Naive thymus-derived CD4-positive, alpha-beta T cell (primary cell): ENCODE data around the gene SERPINA3. TPM values are rescaled to one million over a fixed set of nuclear protein-coding genes. Genes with fewer than 3 reads are reported as not detected.
"Not testable (repeated sequence)": the region's sequence is repeated elsewhere in the genome, so short reads cannot be mapped to it uniquely, and the experiment has no call there.

Source experiments
- ATAC-seq: fragments of 150-1000 bp; cut with Tn5 transposase; 2 replicates; pipeline ENCODE4 v1.10.0; 2021; ENCODE audit warnings: mild to moderate bottlenecking, moderate library complexity
- CTCF ChIA-PET: fragments of 350-600 bp; sonication (Branson Sonifier 250); formaldehyde crosslinking; loops from one replicate; lab custom pipeline; 2021; ENCODE audit warnings: antibody characterized with exemption; lab: Charles Lee
- POLR2A ChIA-PET: fragments of 350-600 bp; sonication (Branson Sonifier 250); formaldehyde crosslinking; loops from one replicate; lab custom pipeline; 2021; ENCODE audit warnings: antibody characterized with exemption, inconsistent platforms; lab: Charles Lee
- DNase-seq, 9 donors: peaks; one replicate each; pipeline versions ENCODE4 v3.0.0 to v3.0.0-alpha.2; 2020 to 2022; ENCODE audit warnings: mixed read lengths in 1 of 9
- H3K27ac ChIP-seq: one replicate; pipeline ENCODE4 v1.7.0; 2013; ENCODE audit warnings: mild to moderate bottlenecking, low read depth, low read length, moderate library complexity
- H3K27me3 ChIP-seq, 2 donors: one replicate each; pipeline ENCODE4 v1.7.0; 2013; ENCODE audit warnings: low read length in 2 of 2, mild to moderate bottlenecking in 2 of 2, moderate library complexity in 2 of 2; ENCODE audit not compliant: control insufficient read depth in 2 of 2, insufficient read depth in 2 of 2
- H3K36me3 ChIP-seq, 3 experiments: 1 replicate in 2 of 3; 2 replicates in 1 of 3; pipeline ENCODE4 v1.7.0; 2013; ENCODE audit warnings: low read length in 3 of 3, mild to moderate bottlenecking in 3 of 3, moderate library complexity in 1 of 3; ENCODE audit not compliant: insufficient read depth in 3 of 3, control insufficient read depth in 2 of 3
- H3K4me1 ChIP-seq, 2 donors: one replicate each; pipeline ENCODE4 v1.7.0; 2013; ENCODE audit warnings: low read length in 2 of 2, mild to moderate bottlenecking in 2 of 2, moderate library complexity in 1 of 2; ENCODE audit not compliant: control insufficient read depth in 2 of 2, insufficient read depth in 2 of 2
- H3K4me3 ChIP-seq: 2 replicates; pipeline ENCODE4 v1.7.0; 2013; ENCODE audit warnings: mild to moderate bottlenecking, low read length
- H3K9me3 ChIP-seq, 3 experiments: 1 replicate in 2 of 3; 2 replicates in 1 of 3; pipeline ENCODE4 v1.7.0; 2013; ENCODE audit warnings: low read length in 3 of 3; ENCODE audit not compliant: control insufficient read depth in 2 of 3
- H3K27ac Mint-ChIP-seq, 9 donors: one replicate each; pipeline ENCODE4 v1.8.0; 2020 to 2022; ENCODE audit warnings: mixed read lengths in 9 of 9, mild to moderate bottlenecking in 8 of 9, moderate library complexity in 5 of 9, inconsistent platforms in 2 of 9
- H3K27me3 Mint-ChIP-seq, 5 donors: one replicate each; pipeline ENCODE4 v1.8.0; 2021 to 2022; ENCODE audit warnings: mixed read lengths in 5 of 5, mild to moderate bottlenecking in 1 of 5
- H3K36me3 Mint-ChIP-seq, 5 donors: one replicate each; pipeline ENCODE4 v1.8.0; 2020 to 2022; ENCODE audit warnings: mixed read lengths in 5 of 5, mild to moderate bottlenecking in 3 of 5, inconsistent platforms in 1 of 5
- H3K4me1 Mint-ChIP-seq, 7 donors: one replicate each; pipeline ENCODE4 v1.8.0; 2020 to 2022; ENCODE audit warnings: mixed read lengths in 7 of 7, mild to moderate bottlenecking in 3 of 7, inconsistent platforms in 1 of 7
- H3K4me3 Mint-ChIP-seq, 10 donors: one replicate each; pipeline ENCODE4 v1.8.0; 2020 to 2022; ENCODE audit warnings: mild to moderate bottlenecking in 10 of 10, mixed read lengths in 10 of 10, moderate library complexity in 6 of 10, inconsistent platforms in 2 of 10
- H3K9me3 Mint-ChIP-seq, 11 donors: one replicate each; pipeline ENCODE4 v1.8.0; 2020 to 2022; ENCODE audit warnings: mixed read lengths in 11 of 11, mild to moderate bottlenecking in 4 of 11, inconsistent platforms in 1 of 11, moderate library complexity in 1 of 11
- intact Hi-C, 2 donors: fragments of 100-400 bp; cut with micrococcal nuclease; formaldehyde crosslinking; loops; one replicate each; pipeline ENCODE4 v1.15.1; 2023
- polyA plus RNA-seq, 2 donors: library from polyadenylated mRNA; unstranded; fragments of 300-500 nt; fragmentation: Illumina TruSeq; gene quantifications; one replicate each; pipeline ENCODE4 v1.2.3, GENCODE V29; 2021
- total RNA-seq, 6 experiments: library from RNA in 5 of 6; stranded (reverse) in 5 of 6; gene quantifications; 1 replicate in 5 of 6; 2 replicates in 1 of 6; pipeline ENCODE4 v1.2.3 and lab custom pipeline; 2021 to 2026

The SERPINA3 gene
- total and polyA plus RNA-seq, 7 experiments from 2014 or later: not detected

DNA sequence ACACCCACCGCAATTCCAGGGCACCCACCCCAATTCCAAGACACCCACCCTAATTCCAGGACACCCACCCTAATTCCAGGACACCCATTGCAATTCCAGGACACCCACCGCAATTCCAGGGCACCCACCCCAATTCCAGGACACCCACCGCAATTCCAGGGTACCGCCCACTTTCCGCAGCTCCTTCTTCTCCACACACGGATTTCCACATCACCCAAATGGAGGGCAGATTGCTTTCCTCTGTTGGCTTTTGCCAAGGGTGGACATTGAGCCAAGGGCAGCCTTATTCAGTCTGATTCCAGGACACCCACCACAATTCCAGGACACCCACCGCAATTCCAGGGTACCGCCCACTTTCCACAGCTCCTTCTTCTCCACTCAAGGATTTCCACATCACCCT lies 25.6 kb downstream of the SERPINA3 start:
- H3K27ac ChIP-seq, H3K4me1 ChIP-seq, H3K4me3 Mint-ChIP-seq, H3K4me3 ChIP-seq, H3K27me3 ChIP-seq, H3K4me1 Mint-ChIP-seq, ATAC-seq, CTCF ChIA-PET, POLR2A ChIA-PET, intact Hi-C loops, H3K36me3 ChIP-seq, H3K9me3 ChIP-seq, H3K36me3 Mint-ChIP-seq, H3K27ac Mint-ChIP-seq, DNase-seq, H3K9me3 Mint-ChIP-seq: not testable (repeated sequence)
- H3K27me3 Mint-ChIP-seq: peaks cover 0 to 19% (median 9%) of the 10 kb centered on the region in 5 donors

GRCh38 chr14:94638339-94638738 lies 26.1 kb downstream of the SERPINA3 start:
- no peak for ATAC-seq
- Mint-ChIP-seq H3K36me3 (no peaks in the 10 kb centered on the region), H3K27me3 (peaks cover 0 to 19% (median 9%) of the 10 kb centered on the region in 5 donors), H3K27ac (no peak overlapping the region), H3K4me1 (peaks cover 0 to 5% (median 0%) of the 10 kb centered on the region in 7 donors), H3K4me3 (no peak overlapping the region), H3K9me3 (peaks cover 0 to 2% (median 0%) of the 10 kb centered on the region in 11 donors)
- Histone ChIP-seq H3K27me3 (no peaks in the 10 kb centered on the region), H3K4me3 (no peak overlapping the region), H3K36me3 (no peaks in the 10 kb centered on the region), H3K4me1 (no peaks in the 10 kb centered on the region), H3K27ac (no peak overlapping the region), H3K9me3 (no peaks in the 10 kb centered on the region)
- intact Hi-C loops: no loop called here
- ChIA-PET CTCF (no interaction called here), POLR2A (no interaction called here)
- DNase-seq: no peak

GRCh38 chr14:94638961-94639817 lies 27.0 kb downstream of the SERPINA3 start:
- H3K4me1 Mint-ChIP-seq: peaks cover 0 to 5% (median 0%) of the 10 kb centered on the region in 7 donors
- intact Hi-C loops: no loop called here
- no peaks in the 10 kb centered on the region for H3K4me1 ChIP-seq
- no peak overlapping the region for H3K4me3 ChIP-seq
- no peaks in the 10 kb centered on the region for H3K36me3 Mint-ChIP-seq
- no peaks in the 10 kb centered on the region for H3K9me3 ChIP-seq
- peaks cover 0 to 2% (median 0%) of the 10 kb centered on the region in 11 donors for H3K9me3 Mint-ChIP-seq
- DNase-seq (no peak), ATAC-seq (no peak)
- ChIA-PET POLR2A (interaction anchor here (0.7 kb wide), 1 partner anchor 156 kb away, joined by 3 read pairs; no protein-coding TSS in a partner anchor), CTCF (no interaction called here)
- H3K4me3 Mint-ChIP-seq: no peak overlapping the region
- no peaks in the 10 kb centered on the region for H3K27me3 ChIP-seq
- peaks cover under 1 to 20% (median 5%) of the 10 kb centered on the region in 5 donors for H3K27me3 Mint-ChIP-seq
- no peak overlapping the region for H3K27ac ChIP-seq
- H3K36me3 ChIP-seq: no peaks in the 10 kb centered on the region
- H3K27ac Mint-ChIP-seq: no peak overlapping the region

GRCh38 chr14:94640721-94641631 lies 28.8 kb downstream of the SERPINA3 start:
- ChIA-PET POLR2A (no interaction called here), CTCF (no interaction called here)
- ATAC-seq: no peak
- Histone ChIP-seq H3K4me1 (no peaks in the 10 kb centered on the region), H3K27me3 (no peaks in the 10 kb centered on the region), H3K27ac (no peak overlapping the region), H3K4me3 (no peak overlapping the region), H3K9me3 (no peaks in the 10 kb centered on the region), H3K36me3 (no peaks in the 10 kb centered on the region)
- Mint-ChIP-seq H3K4me3 (no peak overlapping the region), H3K27me3 (peaks cover 1 to 20% (median 15%) of the 10 kb centered on the region in 5 donors), H3K9me3 (peaks cover 0 to 6% (median 2%) of the 10 kb centered on the region in 11 donors), H3K36me3 (peaks cover 0 to 2% (median 0%) of the 10 kb centered on the region in 5 donors), H3K4me1 (peaks cover 0 to 5% (median 0%) of the 10 kb centered on the region in 7 donors), H3K27ac (no peak overlapping the region)
- DNase-seq: no peak
- intact Hi-C loops: no loop called here

- Histone ChIP-seq H3K4me3 (no peak overlapping the region), H3K27ac (no peak overlapping the region), H3K36me3 (no peaks in the 10 kb centered on the region), H3K4me1 (no peaks in the 10 kb centered on the region), H3K27me3 (no peaks in the 10 kb centered on the region), H3K9me3 (no peaks in the 10 kb centered on the region)
- Mint-ChIP-seq H3K4me1 (peaks cover 0 to 5% (median 0%) of the 10 kb centered on the region in 7 donors), H3K9me3 (peaks cover 0 to 9% (median 3%) of the 10 kb centered on the region in 11 donors), H3K27ac (no peak overlapping the region), H3K27me3 (peaks cover 0 to 21% (median 17%) of the 10 kb centered on the region in 5 donors), H3K36me3 (peaks cover 0 to 3% (median 0%) of the 10 kb centered on the region in 5 donors), H3K4me3 (no peak overlapping the region)
- POLR2A ChIA-PET: no interaction called here
- DNase-seq (no peak), ATAC-seq (no peak)
- CTCF ChIA-PET: no interaction called here
- intact Hi-C loops: no loop called here
Measured at GRCh38 chr14:94641632-94641955, 29.4 kb downstream of the SERPINA3 start.

- Mint-ChIP-seq H3K4me3 (no peak overlapping the region), H3K27ac (no peak overlapping the region), H3K36me3 (peaks cover 0 to 3% (median 0%) of the 10 kb centered on the region in 5 donors), H3K9me3 (peaks cover 0 to 18% (median 6%) of the 10 kb centered on the region in 11 donors), H3K4me1 (peaks cover 0 to 4% (median 0%) of the 10 kb centered on the region in 7 donors), H3K27me3 (peaks cover 0 to 23% (median 16%) of the 10 kb centered on the region in 5 donors)
- H3K4me1 ChIP-seq: no peaks in the 10 kb centered on the region
- ATAC-seq (peak; percentile 6), DNase-seq (no peak)
- POLR2A ChIA-PET: no interaction called here
- intact Hi-C loops: no loop called here
- no peaks in the 10 kb centered on the region for H3K9me3 ChIP-seq
- H3K4me3 ChIP-seq: no peak overlapping the region
- no peaks in the 10 kb centered on the region for H3K27me3 ChIP-seq
- CTCF ChIA-PET: no interaction called here
- no peak overlapping the region for H3K27ac ChIP-seq
- no peaks in the 10 kb centered on the region for H3K36me3 ChIP-seq
Measured at GRCh38 chr14:94643316-94644101, 31.3 kb downstream of the SERPINA3 start.
